Fibroblast of skin of right biceps (primary cell): ENCODE data around the gene CACNA1G.

Source experiments
- DNase-seq: peaks from one replicate; pipeline ENCODE4 v3.0.0-alpha.2; 2013

The CACNA1G gene

GRCh38 chr17:50618300-50618699 is 57.8 kb downstream of the CACNA1G start:
- peak; percentile 53 for DNase-seq

DNA sequence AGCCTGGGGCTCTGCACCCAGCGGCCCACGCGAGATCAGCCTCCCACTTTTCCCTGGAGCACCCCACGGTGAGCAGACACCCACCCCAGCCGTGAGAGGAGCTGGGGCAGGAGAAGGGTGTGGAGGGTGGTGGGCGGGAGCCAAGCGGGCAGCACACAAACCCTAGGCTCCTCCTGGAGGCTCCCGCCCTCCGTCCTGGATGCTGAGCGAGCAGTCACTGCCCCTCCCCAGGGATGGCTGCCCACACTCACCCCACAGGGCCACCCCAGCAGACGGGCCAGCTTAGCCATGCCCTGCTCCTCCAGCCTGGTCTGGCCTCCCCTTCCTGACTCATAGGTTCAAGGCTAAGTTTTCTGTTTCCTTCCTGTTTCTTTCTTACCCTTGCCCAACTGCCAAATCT is 58.4 kb downstream of the CACNA1G start:
- DNase-seq = no peak

DNA sequence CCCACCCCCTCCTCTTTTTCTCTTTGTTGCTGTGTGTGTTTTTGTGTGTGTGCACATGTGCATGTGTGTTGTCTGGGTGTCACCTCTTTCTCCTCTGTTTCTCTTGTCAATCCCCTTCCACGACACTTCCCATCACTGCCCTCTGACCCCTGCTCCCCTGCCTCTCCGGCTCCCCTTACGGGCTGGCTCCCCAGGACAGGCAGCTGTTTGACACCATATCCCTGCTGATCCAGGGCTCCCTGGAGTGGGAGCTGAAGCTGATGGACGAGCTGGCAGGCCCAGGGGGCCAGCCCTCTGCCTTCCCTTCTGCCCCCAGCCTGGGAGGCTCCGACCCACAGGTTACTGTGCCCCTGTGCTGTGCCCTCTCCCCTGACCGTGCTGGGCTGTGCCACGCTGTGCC is 59.0 kb downstream of the CACNA1G start:
- DNase-seq = no peak

GRCh38 chr17:50620237-50620636 is 59.7 kb downstream of the CACNA1G start:
- DNase-seq = no peak

- no peak for DNase-seq
Observed at GRCh38 chr17:50620858-50621257, 60.3 kb downstream of the CACNA1G start.

DNA sequence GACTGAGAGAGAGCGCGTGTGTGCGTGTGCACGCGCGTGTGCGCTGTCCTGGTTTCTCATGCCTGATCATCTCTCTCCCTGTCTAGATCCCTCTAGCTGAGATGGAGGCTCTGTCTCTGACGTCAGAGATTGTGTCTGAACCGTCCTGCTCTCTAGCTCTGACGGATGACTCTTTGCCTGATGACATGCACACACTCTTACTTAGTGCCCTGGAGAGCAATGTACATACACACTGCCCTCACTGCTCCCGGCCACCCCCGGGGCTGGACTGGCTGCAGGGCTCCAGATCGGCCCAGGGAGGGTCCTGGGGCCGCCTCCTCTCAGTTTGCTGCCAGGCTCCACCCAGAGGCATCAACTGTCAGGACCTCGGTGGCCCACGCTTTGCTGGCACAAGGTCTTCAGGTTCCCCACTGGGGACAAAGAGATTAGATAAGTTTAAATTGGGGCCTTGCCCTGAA is 61.1 kb downstream of the CACNA1G start:
- DNase-seq = peak; percentile 32

DNA sequence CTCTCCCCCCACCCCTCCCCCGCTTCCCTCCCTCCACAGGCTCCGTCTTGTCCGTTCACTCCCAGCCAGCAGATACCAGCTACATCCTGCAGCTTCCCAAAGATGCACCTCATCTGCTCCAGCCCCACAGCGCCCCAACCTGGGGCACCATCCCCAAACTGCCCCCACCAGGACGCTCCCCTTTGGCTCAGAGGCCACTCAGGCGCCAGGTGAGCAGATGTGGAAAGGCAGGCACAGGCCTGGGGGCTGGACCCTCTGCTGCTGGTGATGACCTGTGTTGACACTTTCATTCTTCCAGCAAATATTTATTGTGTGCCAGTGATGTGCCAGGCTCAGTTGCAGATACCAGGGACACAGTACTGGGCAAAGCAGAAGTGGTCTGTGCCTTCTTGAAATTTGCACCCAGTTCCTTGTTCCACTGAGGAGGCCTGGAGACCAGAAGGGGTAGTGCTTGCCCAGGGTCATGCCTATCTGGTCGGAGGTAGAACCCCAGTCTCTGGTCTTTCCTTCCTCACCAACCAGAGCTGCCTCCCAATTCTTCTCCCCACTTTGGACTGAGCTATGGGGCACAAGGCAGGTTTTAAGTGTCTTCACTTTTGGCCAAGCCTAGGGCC is 63.9 kb downstream of the CACNA1G start:
- DNase-seq = no peak

- DNase-seq = no peak
Observed at GRCh38 chr17:50625032-50625871, 64.7 kb downstream of the CACNA1G start.

- DNase-seq = peak; percentile 66
Observed at GRCh38 chr17:50626037-50626574, 65.6 kb downstream of the CACNA1G start.

- no peak for DNase-seq
Observed at GRCh38 chr17:50627036-50627781, 66.7 kb downstream of the CACNA1G start.

- peak; percentile 30 for DNase-seq
Observed at GRCh38 chr17:50627782-50628601, 67.5 kb downstream of the CACNA1G start.

GRCh38 chr17:50629902-50630301 is 69.4 kb downstream of the CACNA1G start:
- DNase-seq = peak; percentile 41

GRCh38 chr17:50630524-50631194 is 70.1 kb downstream of the CACNA1G start:
- no peak for DNase-seq

GRCh38 chr17:50631195-50631907 is 70.8 kb downstream of the CACNA1G start:
- peak; percentile 65 for DNase-seq

GRCh38 chr17:50631908-50632571 is 71.5 kb downstream of the CACNA1G start:
- DNase-seq = no peak

DNA sequence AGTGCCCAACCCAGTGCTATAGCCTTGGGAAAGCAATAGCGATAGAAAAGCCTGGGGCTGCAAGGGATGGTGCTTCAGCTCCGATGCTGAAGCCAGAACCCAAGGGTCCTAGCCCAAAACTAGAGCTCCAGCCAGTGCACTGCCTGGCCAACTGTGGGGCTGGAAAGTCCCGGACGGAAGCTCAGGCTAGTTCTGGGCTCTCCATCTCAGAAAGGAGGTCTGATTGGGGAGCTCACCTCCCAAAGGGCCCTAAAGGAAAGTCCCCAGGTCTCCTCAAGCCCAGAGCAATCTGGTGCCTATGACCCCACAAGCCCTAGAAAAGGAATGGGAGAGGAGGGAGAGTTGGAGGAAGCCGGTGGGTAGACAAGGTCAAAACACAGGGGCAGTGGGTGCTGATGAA is 72.1 kb downstream of the CACNA1G start:
- DNase-seq = no peak

DNA sequence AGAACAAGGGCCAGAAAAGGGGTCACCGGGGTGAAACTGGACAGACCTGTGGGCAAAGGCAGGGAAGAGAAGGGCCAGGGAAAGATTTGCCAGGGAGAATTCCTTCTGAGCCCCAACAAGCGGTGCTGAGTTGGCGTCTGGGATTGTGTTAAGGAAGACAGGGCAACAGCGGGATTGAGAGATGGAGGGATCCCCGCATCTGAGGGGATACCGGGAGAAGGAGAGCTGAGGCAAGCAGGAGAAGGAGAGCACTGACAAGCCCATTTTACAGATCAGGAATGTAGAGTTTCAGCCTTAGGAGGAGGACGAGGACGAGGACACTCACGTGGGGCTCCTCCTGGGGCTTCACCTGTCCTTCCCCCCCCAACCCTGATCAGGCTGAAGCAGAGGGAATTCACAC is 73.2 kb downstream of the CACNA1G start:
- DNase-seq = no peak

DNA sequence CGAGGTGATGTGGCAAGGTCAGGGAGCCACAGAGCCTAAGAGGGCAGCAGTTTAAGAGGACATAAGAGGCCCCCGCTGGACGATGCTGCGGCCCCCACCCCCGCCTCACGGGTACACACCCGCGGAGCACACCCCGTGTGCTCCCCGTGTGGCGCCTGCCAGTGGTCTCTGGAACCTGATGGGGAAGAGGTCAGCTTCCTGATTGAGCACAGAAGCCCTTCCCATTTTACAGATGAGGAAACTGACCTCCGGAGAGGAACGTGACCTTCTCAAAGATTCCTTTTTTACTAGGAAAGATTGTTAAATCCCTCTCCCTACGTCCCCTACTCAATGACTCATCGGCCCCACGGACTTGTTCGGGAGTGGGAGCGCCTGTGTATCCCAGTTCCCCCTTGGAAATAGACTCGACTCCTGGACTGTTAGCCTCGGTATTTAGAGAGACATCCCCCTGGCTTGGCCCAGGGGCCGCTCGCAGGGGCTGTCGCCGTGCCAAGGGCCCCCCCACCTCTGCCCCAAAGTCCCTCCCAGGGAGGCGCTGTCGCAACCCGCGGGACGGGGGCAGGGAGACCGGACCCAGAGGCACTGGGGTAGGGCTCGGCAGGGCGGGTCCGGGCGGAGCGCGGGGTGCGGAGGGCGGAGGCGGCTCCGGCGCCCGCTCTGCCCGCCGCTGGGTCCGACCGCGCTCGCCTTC is 73.9 kb downstream of the CACNA1G start, which contains the start of gene ABCC3:
TSS of gene ABCC3 (plus strand) at position 658 of the 691 bp plus-strand sequence. CDS start 56 bp downstream, outside the sequence.
- DNase-seq = peak; percentile 42

DNA sequence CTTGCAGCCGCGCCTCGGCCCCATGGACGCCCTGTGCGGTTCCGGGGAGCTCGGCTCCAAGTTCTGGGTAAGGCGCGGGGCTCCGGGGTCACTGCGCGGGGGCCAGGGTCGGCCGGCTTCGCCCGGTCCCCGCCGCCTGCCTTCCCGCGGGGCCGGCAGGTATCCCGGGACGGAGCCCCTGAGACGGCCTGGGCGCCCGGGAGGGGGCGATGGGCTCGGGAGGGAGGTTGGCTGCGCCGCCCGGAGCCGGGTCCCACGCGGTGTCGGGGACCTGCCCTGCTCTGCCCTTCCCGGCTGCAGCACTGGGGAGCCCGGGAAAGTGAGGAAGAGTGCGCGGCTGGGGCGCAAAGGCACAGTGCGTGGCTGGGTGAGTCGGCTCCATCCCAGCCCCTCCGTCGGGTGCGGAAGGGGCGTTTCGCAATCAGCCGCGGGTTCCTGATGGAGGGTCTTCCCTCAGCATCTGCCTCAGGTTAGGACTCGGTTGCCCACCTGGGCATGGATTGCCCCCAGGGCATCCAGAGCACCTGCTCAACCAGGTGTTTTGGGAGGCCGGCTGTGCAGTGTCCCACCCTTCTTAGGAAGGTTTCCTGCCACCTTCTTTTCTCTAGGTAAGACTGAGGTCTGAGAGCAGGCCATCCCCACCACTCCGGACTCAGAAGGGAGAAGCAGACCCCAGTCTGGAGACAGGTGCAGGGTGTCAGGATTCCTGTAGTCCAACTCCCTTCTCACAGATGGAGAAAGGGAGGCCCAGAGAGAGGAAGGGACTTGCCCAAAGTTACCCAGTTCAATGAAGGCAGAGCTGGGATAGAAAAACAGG is 74.6 kb downstream of the CACNA1G start:
- no peak for DNase-seq
